ENCODE data around the gene MYL5.
"Not testable (repeated sequence)": the region's sequence is repeated elsewhere in the genome, so short reads cannot be mapped to it uniquely, and the experiment has no call there.

Gene MYL5

DNA sequence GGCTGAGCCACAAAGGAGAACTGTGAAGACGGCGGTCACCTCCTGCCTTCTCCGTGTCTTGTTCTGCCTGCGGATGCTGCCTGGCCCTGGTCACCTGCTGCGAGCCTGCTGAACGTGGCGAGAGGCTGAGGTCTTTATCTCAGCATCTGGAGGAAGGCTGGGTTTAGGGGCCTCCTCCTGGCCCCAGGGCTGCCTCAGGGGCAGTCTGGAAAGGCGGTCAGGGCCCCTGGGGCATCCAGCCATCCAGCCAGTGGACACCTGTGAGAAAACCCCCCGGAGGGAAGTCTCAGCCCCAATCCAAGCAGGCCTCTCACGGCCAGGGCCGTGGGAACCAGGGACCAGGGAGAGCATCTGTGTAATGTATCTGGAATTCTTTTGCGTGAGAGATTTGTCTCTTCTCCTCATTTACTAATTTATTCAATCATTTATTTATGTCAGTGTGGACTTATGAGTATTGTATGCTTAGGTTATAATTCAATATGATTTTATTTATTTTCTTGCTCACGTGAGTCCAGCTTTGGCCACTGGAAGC, 37.6 kb upstream of the MYL5 start:
- no peak for DNase-seq (ENCODE audit: low read depth)

DNA sequence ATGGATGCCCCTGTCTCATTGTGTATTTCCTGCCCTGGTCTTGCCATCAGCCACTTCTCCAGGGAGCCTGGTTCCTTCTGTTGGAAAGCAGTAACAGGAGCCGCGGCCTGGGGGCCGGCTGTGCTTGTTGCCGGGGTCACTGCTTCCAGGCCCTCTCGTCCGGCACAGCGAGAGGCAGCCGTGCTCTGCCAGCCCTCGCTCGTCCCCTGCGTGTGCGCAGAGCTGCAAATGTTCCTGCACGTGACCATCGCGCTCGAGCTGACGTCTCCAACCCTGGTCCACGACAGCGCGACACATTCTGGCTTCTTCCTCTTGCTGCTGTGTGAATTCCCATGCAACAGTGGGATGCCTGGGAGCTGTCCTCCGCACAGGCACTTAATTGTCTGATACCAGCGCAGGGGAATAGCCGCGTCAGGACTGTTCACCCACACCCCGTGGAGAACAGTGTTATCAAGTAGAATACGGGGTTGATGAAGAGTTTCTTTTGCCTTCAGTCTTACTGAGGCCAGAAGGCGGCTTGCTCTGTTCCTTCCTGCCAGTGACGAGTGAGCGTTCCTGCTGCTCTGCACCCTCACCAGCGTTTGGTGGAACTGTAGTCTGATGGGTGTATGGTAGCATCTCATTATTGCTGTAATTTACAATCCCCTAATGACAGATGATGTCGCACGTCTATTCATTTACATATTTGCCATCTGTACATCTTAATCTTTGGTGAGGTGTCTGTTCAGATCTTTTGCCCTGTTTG, 36.6 kb upstream of the MYL5 start:
- no peak for DNase-seq (ENCODE audit: low read depth)

DNA sequence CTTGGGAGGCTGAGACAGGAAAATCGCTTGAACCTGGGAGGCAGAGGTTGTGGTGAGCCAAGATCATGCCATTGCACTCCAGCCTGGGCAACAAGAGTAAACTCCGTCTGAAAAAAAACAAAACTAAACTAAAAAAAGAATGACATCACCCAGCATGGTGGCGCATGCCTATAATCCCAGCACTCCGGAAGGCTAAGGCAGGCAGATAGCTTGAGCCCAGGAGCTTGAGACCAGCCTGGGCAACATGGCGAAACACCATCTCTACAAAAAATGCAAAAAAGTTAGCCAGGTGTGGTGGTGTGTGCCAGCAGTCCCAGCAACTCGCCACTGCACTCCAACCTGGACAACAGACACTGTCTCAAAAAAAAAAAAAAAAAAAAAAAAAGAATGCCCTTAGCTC, 32.0 kb upstream of the MYL5 start:
- DNase-seq (ENCODE audit: low read depth): not testable (repeated sequence)

DNA sequence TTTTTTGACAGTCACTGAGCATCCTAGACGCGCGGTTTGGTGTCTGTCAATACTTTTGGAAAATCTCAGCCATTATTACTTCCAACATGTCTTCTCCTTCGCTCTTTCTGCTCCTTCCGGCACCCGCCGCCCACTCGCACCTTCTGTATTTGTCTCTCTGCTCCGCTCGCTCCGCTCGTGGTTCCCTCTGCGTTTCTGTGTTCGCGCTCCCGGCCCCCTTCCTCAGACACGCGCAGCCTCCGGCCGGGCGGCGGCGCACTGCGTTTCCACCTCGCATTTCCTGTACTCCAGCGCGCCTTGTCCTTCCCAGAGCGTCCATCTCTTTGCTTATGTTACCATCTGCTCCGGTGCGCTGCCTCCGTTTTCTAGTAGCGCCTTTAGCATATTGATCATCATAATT, 27.9 kb upstream of the MYL5 start:
- DNase-seq (ENCODE audit: low read depth): no peak

DNA sequence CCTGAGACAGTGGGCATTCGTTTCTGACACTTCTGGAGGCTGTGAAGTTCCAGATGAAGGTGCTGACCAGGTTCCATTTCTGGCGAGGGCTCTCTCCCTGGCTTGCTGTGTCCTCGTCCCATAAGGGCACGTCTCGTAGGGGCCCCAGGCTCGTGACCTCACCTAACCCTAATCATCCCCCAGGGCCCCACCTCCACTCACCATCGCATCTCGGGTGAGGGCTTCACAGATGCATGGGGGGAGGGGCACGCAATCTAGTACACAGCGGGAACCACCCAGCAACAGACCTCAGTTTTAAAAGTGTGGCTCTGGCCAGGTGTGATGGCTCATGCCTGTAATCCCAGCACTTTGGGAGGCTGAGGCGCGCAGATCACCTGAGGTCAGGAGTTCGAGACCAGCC, 26.9 kb upstream of the MYL5 start:
- no peak for DNase-seq (ENCODE audit: low read depth)

DNA sequence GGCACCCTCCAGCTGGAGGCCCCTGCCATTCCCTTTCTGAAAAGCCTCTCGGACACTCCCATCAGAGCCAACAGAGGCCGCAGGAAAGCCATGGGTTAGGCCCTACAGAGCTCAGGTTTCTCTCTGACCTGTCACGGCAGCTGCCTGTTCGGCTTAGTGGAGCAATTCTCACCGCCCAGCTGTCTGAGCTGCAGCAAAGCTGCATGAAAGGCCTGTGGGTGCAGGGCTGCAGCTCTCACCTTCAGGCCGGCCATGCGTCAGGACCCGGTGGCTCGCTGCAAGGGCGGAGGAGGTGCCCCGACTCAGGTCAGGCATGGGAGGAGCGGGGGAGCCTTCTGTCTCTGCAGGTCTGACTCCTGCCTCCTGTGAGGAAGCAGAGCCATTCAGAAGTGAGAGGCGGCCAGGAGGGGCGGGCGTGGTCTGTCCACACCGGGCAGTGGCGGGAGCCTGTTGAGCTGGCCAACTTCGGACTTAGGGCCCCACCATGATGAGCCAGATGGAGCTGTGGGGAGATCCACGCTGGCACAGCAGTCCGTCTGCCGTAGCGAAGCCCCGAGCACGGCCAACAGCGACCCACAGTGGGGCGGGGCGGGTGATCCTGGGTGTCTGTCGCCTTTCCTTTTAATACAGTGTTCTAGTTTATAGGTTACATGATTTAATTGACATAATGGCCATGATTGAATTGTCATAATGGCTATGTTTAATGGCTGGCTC, 25.6 kb upstream of the MYL5 start:
- no peak for DNase-seq (ENCODE audit: low read depth)

DNA sequence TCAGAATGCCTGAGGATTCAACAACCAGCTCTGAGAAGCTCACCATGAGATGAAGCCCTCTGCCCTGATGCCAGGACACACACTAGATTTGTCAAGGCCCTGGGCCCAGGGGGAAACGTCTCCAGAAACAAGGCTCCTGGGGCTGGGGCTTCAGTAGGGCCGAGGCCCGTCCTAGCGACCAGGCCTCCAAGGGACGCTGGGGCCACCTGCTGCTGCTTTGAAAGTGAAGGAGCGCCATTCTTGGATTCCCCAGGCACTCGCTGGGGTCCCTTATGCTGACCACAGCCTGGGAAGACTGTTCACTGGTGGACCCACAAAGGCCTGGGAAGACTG, 25.1 kb upstream of the MYL5 start:
- DNase-seq (ENCODE audit: low read depth): no peak

DNA sequence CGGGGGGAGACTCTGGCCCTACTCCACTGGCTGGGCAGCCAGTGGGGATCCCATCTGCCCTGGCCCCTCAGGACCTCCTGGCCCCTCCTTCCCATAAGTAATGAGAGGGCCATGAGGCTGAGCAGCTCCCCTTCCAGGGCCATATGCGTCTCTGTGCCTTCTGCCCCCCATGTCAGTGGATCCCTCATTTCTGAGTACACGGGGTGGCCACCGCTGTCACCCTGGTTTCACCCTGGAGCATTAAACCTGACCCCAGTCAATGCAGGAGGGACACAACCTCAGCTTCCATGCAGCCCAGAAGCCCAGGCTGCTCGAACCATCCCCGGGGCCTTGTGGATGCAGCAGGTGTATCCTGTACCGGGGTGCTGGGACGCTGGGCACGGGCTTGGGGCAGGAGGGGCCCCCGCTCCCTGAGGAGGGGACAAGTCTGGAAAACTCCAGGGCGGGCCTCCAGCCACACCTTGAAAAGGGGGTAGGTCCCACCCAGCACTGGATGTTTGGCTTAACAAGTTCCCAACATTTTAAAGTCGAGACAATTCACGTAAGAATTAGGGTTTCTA, 24.5 kb upstream of the MYL5 start:
- DNase-seq (ENCODE audit: low read depth): no peak

DNA sequence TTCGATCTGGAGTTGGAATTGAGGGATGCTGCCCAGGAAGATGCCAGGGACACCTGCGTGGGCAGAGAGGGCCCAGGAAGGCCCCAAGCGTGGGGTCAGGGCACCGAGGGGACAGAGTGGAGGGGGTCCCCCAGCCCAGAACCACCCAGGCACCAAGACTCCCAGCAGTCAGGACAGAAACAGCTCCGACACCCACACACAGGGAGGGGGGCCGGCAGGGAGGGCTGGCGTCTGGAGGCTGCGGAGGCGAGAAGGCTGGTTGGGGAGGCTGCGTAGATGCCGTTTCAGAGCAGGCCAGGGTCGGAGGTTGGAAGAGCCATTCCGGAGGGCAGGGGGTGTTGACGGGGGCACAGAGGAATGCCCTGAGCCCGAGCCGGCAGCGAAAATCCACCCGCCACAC, 23.9 kb upstream of the MYL5 start:
- no peak for DNase-seq (ENCODE audit: low read depth)

DNA sequence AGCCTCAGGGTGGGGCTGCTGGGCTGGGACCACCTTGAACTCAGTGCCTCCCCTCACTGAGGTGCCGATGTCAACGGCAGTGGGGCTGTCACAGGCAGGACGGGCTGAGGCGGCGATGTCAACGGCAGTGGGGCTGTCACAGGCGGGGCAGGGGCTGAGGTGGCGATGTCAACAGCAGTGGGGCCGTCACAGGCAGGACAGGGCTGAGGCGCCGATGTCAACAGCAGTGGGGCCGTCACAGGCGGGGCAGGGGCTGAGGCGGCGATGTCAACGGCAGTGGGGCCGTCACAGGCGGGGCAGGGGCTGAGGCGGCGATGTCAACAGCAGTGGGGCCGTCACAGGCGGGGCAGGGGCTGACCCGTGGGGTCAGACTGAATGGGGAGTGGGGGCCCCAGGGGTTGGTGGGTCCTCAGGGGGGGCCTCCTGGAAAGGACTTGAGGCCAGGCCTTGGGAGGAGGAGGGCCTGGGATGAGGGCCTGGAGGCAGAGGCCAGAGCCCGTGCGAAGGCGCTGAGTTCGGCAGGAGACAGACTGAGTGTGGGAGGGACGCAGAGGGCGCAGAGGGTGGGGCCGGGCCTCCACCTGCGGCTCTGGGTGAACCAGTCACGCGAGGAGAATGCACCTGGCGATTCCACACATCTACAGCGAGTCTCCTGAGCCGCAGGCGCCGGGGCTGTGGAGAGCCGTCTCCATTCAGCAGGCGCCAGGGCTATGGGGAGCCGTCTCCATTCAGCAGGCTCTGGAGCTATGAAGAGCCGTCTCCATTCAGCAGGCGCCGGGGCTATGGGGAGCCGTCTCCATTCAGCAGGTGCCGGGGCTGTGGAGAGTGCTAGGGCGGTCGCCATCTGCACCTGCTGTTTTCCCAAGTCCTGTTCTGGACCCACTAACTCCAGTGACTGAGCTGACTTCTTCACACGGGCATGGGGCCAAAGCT, 23.1 kb upstream of the MYL5 start:
- no peak for DNase-seq (ENCODE audit: low read depth)

DNA sequence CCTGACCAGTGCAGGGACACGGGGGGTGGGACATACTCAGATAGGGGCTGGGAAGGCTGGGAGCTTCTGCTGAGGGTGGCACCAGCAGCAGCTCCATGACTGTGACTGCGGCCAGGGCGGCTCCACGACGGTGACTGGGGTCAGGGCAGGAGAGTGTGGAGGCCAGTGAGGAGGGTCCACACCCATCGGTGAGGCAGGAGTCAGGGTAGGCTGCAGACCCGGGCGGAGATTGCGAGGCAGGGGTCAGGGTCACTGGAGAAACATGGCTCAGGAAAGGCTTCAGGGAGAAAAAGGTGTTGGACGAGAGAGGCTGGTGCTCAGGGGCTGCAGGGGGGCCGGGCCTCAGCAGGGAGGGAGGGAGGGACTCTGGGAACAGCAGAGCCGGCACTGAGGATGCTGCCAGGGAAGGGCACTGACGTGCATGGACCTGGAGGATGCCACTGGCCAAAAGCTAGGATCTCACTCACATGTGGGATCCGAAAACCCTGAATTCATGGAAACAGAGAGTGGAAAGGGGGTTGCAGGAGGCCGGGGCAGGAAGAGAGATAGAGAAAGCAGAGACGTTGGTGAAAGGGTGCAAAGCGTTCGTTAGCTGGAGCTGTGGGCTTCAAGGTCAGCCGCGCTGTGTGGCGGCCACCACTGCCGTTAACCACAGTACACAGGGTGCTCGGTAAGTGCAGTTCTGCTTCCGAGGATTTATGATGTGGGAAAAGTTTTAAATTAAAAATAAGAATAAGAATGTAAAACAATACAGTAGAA, 22.3 kb upstream of the MYL5 start:
- no peak for DNase-seq (ENCODE audit: low read depth)

DNA sequence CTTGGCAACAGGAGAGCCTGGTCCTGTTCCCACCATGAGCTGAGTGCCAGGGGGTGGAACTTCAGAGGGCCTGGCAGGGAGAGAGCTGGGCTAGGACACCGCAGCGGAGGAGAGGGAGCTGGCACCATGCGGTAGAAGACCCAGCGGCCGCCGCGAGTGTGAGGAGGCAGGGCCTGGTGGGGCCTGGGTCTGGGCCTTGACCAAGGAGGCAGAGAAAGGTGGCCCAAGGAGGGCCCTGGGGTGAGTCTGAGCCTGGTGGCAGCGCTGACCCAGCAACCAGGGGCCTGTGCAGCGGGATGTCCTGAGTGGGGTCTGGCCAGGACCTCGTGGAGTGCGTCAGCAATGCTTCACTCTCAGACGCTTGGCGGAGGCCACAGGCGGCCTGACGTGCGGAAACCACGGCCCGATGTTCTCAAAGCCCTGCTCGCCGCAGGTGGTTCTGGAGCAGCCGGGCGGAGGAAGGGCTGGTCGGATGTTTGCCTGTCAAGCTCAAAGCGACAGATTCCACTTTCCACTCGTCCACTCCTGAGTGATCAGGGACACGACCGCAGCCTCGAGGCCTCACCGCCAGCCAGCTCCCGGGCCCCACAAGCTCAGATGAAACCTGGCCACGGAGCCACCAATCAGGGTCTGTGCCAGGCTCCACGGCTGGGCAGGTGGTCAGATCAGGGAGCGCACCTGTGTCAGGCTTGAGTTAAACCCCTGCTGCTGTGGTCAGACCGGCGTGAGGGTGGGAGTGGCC, 21.1 kb upstream of the MYL5 start:
- DNase-seq (ENCODE audit: low read depth): no peak

DNA sequence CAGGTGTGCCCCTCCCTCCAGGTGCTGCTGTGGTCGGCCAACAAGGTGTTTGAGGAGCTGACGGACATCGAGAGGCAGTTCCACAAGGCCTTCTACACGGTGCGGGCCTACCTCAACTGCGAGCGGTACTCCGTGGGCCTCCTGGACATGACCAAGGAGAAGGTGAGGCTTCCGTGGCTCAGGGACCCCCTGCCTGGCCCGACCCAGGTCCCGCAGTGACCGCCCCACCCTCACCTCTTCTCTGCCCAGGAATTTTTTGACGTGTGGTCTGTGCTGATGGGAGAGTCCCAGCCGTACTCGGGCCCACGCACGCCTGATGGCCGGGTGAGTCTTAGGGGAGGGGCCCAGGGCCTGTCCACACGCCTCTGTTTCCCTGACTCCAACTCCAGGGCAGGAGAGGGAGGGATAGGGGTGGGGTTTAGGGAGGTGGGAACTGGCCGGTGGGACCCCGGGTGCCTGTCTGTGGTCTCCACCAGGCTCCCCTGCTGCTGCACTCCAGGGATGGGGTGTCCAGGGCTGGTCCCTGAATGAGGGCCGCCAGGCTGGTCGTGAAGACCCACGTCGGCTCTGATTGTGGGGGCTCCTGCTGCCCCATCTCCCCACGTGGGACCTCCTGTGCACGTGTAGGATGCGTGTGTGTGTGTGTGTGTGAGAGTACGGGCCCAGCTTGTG, 20.4 kb upstream of the MYL5 start:
- no peak for DNase-seq (ENCODE audit: low read depth)

DNA sequence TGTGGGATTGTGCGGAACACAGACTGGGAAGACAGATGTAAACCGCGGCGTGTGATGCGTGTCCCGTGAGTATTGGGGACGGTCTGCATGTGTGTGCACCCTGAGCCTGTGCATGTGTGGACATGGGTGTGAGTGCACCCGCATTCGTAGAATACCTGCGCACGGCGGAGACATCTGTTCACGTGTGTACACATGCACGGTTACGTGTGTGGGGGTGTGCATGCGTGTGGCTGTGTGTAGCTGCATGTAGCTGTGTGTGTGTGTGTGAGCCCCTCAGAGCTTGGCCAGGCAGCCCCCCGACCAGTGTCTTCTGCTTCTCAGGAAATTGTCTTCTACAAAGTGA, 19.9 kb upstream of the MYL5 start:
- no peak for DNase-seq (ENCODE audit: low read depth)

DNA sequence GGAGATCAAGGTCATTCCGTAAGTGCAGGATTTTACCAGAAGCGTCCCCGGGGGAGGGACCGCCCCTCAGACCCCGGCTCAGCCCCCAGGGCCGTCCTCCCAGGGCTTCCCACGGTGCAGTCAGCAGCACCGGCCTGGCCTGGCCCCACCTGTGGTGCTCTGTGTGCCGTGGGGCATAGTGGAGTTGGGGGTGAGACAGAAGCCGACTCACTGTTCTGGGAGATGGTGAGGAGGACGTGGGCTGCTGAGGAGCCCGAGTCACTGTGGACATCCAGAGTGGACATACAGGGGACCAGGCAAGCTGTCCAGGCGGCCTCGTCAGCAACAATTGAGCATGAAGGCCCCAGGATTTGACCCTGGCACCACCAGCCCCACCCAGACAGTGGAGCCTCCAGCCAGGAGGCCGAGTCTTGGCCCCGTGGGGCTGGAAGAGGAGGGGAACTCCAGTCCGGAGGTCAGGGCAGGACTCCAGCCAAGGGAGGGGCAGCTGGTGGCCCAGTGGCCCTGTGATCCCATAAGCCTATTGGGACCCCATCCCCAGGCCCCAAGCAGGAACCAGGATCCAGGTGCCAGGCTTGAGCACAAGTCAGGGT, 19.4 kb upstream of the MYL5 start:
- DNase-seq (ENCODE audit: low read depth): no peak

DNA sequence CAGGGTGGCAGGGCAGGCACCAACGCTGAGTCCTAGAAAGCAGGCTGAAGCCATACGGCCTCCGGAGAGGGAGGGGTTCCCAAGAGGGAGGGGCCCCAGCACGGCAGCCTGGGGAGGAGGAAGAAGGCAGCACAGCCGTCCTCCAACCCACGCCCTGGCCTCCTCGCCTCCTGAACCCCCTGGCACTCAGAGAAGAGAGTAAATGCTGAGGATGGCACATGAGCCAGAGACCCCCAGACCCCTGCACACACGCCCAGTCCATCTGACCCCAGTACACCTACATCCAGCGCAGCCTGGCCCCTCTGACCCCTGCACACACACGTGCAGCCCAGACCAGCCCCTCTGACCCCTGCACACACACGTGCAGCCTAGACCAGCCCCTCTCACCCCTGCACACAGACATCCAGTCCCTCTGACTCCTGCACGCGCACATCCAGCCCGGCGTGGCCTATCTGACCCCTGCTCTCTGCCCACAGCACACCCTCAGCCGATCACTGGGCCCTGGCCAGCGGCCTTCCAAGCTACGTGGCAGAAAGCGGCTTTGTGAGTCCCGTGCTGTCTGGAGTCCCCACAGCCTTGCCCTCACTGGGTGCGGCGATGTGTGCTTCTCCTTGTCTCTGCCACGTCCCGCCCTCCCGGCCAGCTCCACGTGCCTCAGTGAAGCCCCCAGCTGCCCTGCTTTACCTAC, 18.7 kb upstream of the MYL5 start:
- DNase-seq (ENCODE audit: low read depth): no peak

DNA sequence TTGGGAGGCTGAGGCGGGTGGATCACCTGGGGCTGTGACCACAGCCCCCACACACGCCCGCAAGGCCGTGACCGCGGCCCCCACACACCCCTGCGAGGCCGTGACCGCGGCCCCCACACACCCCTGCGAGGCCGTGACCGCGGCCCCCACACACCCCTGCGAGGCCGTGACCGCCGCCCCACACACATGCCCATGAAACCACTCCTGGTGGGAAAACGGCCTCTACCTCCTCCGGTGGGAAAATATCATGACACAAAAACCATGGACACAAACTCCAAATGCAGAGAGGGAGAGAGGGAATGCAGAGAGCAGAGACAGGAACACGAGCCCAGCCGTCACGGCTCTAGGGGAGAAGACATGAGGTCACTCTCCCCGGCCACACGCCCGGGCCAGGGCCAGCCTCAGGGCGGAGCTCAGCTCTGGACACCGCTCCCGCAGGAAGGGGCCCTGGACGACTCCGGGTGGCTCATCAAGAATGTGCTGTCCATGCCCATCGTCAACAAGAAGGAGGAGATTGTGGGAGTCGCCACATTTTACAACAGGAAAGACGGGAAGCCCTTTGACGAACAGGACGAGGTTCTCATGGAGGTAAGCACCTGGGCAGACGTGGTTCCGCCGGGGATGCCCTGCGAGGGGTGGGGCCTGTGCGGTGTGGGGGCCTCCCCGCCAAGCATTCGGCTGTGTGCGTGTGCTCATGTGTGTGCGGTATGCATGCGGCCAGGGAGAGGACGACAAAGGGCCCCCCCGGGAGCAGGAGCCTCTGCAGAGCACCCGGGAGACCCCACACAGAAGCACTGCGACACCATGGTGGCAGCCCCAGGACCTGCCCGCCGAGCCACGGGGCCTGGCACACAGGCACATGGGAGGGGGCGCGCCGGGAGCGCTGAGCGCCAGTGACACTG, 17.7 kb upstream of the MYL5 start:
- no peak for DNase-seq (ENCODE audit: low read depth)

DNA sequence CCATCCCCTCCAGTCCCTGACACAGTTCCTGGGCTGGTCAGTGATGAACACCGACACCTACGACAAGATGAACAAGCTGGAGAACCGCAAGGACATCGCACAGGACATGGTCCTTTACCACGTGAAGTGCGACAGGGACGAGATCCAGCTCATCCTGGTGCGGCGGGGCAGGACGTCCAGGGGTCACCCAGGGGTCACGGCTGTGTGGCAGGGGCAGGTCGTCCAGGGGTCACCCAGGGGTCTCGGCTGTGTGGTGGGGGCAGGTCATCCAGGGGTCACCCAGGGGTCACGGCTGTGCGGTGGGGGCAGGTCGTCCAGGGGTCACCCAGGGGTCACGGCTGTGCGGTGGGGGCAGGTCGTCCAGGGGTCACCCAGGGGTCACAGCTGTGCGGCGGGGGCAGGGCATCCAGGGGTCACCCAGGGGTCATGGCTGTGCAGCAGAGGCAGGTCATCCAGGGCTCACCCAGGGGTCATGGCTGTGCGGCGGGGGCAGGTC, 17.0 kb upstream of the MYL5 start:
- DNase-seq (ENCODE audit: low read depth): no peak
